Right hindlimb (tissue), 1 donor: Measurements from ENCODE around the gene PLXNB2.

Source experiments
- DNase-seq: peaks from one replicate; pipeline ENCODE4 v3.0.0-alpha.2; 2018

PLXNB2 gene

GRCh38 chr22:50262973-50263617 is 44.4 kb downstream of the PLXNB2 start:
- no peak for DNase-seq

- no peak for DNase-seq
These were observed 45.0 kb downstream of the PLXNB2 start for GRCh38 chr22:50262460-50262911.

GRCh38 chr22:50261615-50262459 is 45.6 kb downstream of the PLXNB2 start, which contains the start of gene MAPK12:
MAPK12 (minus strand) TSS chr22:50261683; CDS start chr22:50261509, 174 bp downstream.
- no peak for DNase-seq

- DNase-seq = peak; percentile 71
These were observed 46.4 kb downstream of the PLXNB2 start for GRCh38 chr22:50260801-50261614.

GRCh38 chr22:50260434-50260800 is 47.0 kb downstream of the PLXNB2 start:
- DNase-seq = no peak

- DNase-seq = no peak
These were observed 48.1 kb downstream of the PLXNB2 start for GRCh38 chr22:50259302-50259701.

- DNase-seq = no peak
These were observed 48.8 kb downstream of the PLXNB2 start for GRCh38 chr22:50258361-50259292.

GRCh38 chr22:50257451-50258360 is 49.7 kb downstream of the PLXNB2 start:
- no peak for DNase-seq

- no peak for DNase-seq
These were observed 50.4 kb downstream of the PLXNB2 start for GRCh38 chr22:50257041-50257440.

GRCh38 chr22:50256258-50256862 is 51.1 kb downstream of the PLXNB2 start:
- DNase-seq = no peak

GRCh38 chr22:50255607-50256006 is 51.8 kb downstream of the PLXNB2 start:
- DNase-seq = no peak

GRCh38 chr22:50255099-50255498 is 52.3 kb downstream of the PLXNB2 start:
- no peak for DNase-seq

GRCh38 chr22:50253941-50254340 is 53.5 kb downstream of the PLXNB2 start:
- DNase-seq = peak; percentile 15

- peak; percentile 23 for DNase-seq
These were observed 54.2 kb downstream of the PLXNB2 start for GRCh38 chr22:50253046-50253915.

- DNase-seq = peak; percentile 73
These were observed 55.1 kb downstream of the PLXNB2 start for GRCh38 chr22:50252082-50253045.

GRCh38 chr22:50251477-50252081 is 55.9 kb downstream of the PLXNB2 start:
- DNase-seq = no peak

GRCh38 chr22:50250555-50251476 is 56.6 kb downstream of the PLXNB2 start, which contains the start of gene HDAC10:
HDAC10 (minus strand) TSS chr22:50251265; CDS start chr22:50251032, 233 bp downstream.
- DNase-seq = peak; percentile 82
